HG02623 (cell line): ENCODE measurements around the gene TRIM32.
"Not testable (repeated sequence)": the region's sequence is repeated elsewhere in the genome, so short reads cannot be mapped to it uniquely, and the experiment has no call there.

Source experiments
- ATAC-seq: cut with Tn5 transposase; IDR thresholded peaks from one replicate; pipeline ENCODE4 v1.9.1; 2021; ENCODE audit warnings: moderate library complexity; ENCODE audit not compliant: unreplicated experiment

TRIM32 gene

DNA sequence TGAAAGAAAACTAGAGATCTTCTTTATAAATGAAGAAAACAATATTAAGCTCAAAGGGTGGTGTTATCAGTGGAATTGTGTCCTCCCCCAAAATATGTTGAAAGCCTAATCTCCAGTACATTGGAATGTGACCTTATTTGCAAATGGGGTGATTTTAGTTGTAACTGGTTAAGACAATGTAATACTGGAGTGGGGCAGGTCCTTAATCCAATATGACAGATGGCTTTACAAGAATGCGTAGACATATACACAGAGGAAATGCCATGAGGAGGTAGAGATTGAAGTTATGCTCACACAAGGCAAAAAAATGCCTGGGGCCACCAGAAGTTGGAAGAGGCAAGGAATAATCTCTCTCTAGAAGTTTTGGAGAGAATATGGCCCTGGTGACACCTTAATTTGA lies 13.7 kb upstream of the TRIM32 start:
- no peak for ATAC-seq

DNA sequence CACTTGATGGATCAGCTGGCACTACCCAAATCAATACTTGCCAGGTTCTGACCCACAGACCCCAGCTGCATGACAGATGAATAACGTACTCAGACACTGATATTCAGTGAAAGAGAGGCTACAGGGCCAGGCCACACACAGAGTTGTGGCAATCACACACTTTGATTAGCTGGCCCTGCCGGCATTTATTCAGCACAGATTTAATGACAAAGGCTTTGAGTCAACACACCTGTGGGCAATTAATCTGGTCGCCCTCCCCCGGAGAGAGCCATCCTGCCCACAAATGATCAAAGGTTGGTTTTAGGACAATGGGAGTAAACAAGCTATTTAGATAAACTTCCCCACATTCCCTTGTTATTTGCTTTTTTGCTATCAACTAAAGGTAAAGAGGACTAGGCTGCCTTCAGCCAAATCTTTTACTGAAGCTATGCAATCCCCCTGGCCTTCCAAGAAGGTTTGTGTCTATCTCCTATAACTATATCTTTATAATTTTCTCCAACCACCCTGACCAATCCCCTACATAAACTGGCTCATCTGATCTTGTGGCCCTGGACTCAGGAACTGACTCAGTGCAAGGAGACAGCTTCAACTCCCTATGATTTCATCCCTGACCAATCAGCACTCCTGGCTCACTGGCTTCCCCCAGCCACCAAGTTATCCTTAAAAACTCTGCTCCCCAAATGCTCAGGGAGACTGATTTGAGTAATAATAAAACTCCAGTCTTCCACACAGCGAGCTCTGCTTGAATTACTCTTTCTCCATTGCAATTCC lies 12.7 kb upstream of the TRIM32 start:
- ATAC-seq, result no peak

DNA sequence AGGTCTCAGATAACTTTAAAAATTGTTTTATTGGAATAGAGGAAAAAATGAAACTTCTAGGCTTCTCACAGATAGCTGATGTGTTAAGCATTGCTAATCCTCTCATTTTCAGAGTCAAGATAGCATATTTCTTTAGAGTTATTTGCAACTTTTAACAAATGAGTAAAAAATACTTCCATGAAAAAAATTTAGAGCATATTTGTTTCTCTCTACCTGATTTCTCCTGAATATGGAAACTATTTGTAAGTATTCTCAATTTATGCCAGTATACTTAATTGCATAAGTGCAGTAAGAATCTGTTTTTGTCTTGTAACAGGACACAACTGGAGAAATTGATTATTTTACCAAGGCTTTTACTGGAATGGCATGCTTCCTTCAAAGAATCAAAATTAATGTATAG lies 3.6 kb upstream of the TRIM32 start:
- no peak for ATAC-seq

DNA sequence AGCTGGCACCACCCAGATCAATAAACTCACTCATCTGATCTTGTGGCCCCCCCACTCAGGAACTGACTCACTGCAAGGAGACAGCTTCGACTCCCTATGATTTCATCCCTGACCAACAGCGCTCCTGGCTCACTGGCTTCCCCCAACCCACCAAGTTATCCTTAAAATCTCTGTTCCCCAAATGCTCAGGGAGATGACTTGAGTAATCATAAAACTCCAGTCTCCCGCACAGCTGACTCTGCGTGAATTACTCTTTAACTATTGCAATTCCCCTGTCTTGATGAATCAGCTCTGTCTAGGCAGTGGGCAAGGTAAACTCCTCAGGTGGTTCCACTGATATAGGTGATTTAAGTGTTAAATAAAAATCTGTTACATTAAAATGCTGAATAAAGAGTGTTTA lies 1.9 kb upstream of the TRIM32 start:
- ATAC-seq, result no peak

DNA sequence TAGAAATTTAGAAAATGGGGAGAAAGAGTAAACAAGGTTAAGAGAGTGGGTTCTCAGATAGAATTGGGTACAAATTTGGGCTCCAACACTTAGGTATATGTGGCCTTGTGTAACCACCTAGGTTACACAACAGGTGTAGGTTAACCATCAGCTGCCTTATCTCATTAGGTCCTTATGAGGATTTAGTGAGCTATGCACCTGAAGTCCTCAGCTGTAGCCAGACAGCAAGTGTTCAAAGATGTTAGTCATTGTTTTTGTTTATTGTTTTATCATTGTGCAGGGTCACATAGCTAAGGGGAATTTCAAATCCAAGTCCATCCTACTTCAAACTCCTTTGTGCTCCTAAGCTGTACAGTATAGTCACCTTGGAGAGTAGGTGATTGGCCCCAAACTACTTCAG lies 970 bp upstream of the TRIM32 start:
- ATAC-seq, result no peak

DNA sequence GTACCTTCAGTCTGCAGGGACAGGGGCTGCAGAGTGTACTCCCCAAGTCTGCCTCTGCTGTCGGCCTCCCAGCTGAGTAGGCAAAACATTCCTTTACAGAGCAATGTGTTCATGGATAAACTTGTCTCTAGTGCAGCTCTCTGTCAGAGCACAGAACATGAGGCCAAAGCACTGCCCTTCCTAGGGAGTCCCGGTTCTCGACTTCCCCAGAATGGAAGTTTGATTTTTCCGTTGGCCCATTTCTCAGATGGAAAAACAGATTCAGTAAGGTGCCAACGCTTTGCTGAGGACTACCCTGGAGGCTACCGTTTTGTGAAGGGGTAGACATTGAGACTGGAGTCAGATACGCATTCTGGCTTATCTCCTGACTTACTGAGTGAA lies 422 bp upstream of the TRIM32 start:
- peak; percentile 30 for ATAC-seq

DNA sequence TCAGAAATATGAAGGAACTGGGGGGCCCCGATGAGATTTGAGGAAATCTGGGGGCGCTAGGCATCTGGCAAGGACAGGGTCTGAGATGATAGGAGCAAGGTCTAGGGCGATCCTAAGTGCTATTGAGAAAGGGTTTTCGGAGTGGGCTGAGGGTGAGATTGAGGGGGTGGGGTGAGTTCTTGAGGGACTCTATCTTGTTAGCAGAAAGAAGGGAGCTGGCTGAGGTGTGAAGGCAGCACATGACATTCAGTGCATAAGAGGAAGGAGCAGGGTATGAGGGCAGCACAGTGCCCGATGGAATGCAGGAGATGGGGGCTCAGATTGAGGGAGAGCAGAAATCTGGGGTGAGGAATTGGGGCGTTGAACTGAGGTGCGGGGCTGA lies 640 bp downstream of the TRIM32 start:
- ATAC-seq, result no peak

DNA sequence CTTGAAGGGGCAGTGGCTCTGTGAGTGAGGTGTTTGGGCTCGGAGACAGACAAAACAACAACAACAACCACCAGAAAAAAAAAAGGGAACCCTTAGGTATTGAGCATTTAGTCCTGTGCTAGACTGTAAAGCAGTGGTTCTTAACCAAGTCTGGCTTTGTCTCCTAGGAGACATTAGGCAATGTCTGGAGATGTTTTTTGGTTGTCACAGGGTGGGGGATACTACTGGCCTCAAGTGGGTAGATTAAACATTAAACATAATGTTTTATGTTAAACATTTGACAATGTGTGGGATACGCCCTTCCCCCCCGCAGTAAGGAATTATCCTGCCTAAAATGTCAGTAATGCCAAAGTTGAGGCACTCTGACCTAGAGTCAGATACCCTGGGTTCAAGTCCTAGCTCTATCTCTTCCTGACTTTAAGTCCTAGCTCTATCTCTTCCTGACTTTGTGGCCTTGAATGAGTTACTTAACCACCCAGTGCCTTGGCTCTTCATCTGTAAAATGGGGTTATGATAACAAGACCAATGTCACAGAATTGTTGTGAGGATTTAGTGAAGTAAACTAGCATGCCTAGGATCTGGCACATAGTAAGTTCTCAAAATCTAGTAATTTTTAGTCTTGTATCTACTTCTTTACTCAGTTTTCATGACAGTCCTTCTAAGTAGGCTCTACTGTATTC lies 1.8 kb downstream of the TRIM32 start:
- ATAC-seq, result no peak

DNA sequence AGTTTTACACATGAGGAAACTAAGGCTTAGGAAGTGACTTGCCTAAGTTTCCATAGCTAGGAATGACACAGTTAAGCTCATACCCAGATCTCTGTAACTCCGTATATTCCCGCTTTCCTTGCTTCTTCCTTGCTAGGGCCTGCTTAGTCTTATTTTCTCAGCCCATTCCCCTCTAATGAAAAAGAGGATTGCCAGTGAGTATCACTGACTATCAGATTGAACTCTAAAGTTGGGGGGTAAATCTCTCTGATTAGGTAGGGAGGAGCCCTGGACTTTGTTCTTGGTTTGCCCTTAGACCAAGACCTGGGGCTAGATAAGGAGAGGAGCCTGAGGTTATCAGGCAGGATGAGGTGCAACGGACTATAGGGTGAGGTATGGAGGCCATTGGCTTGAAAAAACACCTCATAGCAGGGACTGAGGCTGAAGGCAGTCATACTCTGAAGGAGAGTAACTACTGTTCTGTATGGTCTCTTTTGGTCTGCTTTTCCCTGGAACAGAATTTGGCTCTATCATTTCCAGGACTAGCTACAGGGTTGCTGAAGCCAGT lies 2.5 kb downstream of the TRIM32 start:
- ATAC-seq, result no peak

DNA sequence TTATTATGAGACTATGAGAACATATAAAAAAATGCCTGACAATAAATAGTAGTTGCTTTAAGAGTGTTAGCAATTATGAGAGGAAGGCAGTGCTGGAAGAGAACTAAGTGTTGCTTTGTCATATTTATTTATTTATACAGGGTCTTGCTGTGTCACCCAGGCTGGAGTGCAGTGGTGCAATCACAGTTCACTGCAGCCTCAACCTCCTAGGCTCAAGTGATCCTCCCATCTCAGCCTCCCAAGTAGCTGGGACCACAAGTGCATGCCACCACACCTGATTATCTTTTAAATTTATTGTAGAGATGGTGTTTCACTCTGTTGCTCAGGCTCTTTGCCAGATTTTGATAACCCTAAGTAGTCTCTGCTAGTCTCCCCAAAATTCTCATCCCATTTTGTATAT lies 3.7 kb downstream of the TRIM32 start:
- not testable (repeated sequence) for ATAC-seq

DNA sequence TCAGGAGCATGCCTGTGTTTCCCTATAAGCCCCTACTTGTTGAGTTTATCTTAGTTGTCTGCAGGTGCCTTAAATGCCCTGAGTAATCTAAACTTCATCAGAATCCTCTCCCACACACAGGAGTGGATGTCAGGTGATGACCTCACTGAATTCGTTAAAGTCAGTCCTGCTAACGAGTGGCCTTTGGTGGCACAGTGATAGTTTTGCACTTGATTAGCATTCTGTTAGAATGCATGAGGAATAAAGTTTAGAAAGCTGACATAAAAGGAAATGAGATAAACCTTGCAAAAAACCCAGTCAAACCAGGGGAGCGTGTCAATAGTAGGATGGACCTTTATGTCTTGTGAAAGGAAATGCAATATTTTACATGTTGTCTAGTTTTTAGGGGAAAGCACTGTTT lies 4.5 kb downstream of the TRIM32 start:
- no peak for ATAC-seq

DNA sequence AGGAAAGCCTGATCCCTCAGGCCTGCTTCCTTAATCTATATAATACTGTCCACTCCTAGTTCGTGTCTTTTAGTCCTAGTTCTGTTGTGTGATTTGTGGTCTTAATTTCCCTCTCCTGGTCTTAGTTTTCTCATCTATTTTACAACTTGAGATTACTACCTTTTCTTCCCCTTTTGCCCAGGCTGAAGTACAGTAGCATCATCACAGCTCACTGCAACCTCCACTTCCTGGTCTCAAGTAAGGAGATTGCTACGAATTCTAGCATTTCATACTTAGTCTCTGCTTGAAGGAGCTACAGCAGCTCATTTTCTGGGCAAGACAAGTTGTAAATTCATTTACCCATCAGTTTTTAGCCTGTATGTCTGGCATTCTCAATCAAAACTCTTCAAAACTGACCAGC lies 5.5 kb downstream of the TRIM32 start:
- no peak for ATAC-seq

DNA sequence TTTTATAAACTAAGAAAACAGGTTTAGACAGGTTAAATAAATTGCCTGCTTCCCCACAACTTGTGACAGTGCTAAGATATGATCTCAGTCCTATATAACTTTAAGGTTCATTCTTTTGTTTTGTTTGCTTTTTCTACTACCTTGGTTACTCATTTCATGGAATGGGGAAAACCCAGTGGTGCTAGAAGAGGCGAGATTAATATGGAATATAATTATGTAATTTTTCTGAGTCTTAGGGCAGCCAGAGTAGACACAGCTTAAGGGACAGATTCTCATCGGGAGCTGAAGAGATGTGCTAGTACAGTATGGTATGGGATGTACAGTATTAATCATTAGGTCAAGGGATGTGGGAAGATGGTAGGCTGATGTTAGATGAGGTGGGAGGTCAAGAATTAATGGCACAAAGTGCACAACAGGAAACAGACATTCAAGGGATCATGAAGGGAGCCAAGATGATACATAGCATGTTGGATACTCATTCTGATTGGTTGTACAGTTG lies 6.2 kb downstream of the TRIM32 start:
- ATAC-seq, result no peak

DNA sequence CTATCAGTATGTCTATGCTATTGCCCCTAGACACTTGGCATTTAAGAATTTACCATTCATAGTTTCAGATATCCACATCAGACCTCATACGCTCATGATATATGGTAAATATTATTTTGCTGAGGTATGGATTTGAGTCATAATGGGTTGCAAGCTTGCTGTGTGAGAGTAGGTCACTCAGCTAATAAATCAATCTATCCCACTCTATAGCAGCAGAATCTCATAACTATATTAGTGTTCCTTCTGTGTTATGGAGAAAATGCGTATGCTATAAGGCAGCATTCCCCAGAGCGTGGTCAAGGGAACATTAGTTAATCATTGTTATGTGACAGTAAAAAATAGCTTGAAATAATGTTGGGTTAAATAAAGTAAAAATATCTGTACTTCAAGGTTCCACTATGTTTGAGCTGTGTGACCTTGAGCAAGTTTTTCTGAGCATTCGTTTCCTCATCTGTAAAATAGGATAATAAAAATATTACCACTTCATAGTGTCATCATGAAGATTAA lies 7.7 kb downstream of the TRIM32 start:
- ATAC-seq, result no peak

DNA sequence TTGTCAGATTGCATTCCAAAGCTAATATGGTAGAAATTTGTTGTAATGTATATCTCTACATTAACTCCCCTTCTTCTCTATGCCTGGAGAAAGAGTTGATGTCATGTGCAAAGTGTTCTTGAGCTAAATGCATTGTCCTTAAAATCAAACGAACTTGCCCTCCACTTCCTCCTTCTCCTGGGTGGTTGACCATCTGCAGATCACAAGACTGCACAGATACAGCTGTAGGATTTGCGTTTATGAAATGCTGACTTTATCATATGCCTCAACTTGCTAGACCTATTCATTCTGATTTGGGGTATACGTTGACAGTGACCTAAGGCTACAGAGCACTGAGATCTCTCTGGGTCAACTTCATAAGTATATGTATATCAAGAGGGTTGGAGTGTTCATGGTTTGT lies 8.3 kb downstream of the TRIM32 start:
- no peak for ATAC-seq

DNA sequence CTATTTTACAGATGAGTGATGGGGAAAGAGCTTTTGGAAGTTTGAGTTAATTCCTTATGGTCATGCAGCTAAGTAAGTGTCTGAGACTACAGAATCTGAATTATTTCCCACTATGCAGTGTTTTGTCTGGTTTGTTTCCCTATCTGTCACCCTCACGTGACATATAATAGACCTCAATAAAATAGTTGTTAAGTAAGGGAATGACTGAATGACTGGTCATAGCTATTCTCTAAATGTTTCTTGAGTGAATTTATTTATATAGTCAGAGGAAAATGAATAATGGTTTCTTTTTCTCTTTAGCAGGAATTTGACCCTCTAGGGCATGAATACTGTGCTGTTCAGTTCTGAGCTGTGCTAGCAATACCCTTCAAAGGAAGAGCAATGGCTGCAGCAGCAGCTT lies 10.3 kb downstream of the TRIM32 start:
- ATAC-seq, result no peak

DNA sequence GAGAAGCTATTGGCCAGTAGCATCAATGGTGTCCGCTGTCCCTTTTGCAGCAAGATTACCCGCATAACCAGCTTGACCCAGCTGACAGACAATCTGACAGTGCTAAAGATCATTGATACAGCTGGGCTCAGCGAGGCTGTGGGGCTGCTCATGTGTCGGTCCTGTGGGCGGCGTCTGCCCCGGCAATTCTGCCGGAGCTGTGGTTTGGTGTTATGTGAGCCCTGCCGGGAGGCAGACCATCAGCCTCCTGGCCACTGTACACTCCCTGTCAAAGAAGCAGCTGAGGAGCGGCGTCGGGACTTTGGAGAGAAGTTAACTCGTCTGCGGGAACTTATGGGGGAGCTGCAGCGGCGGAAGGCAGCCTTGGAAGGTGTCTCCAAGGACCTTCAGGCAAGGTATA lies 10.8 kb downstream of the TRIM32 start:
- no peak for ATAC-seq

DNA sequence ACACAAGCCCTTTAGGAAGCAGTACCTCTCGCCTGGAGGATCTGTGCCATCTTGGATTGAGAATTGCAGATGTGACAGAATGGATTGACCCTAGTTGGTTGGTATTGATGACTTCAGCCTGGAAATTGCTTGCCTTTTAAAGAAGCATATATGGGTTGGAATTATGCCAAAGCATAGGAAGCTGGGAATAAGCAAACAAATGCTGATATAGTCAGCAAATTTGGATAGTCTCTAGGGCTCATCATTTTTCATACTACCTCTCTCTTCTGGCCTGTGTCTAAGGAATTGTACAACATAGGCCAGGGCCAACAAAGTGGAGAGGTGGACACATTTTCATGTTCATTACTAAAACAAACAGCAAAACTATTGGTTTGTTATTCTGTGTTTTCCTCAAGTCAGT lies 13.2 kb downstream of the TRIM32 start:
- no peak for ATAC-seq

DNA sequence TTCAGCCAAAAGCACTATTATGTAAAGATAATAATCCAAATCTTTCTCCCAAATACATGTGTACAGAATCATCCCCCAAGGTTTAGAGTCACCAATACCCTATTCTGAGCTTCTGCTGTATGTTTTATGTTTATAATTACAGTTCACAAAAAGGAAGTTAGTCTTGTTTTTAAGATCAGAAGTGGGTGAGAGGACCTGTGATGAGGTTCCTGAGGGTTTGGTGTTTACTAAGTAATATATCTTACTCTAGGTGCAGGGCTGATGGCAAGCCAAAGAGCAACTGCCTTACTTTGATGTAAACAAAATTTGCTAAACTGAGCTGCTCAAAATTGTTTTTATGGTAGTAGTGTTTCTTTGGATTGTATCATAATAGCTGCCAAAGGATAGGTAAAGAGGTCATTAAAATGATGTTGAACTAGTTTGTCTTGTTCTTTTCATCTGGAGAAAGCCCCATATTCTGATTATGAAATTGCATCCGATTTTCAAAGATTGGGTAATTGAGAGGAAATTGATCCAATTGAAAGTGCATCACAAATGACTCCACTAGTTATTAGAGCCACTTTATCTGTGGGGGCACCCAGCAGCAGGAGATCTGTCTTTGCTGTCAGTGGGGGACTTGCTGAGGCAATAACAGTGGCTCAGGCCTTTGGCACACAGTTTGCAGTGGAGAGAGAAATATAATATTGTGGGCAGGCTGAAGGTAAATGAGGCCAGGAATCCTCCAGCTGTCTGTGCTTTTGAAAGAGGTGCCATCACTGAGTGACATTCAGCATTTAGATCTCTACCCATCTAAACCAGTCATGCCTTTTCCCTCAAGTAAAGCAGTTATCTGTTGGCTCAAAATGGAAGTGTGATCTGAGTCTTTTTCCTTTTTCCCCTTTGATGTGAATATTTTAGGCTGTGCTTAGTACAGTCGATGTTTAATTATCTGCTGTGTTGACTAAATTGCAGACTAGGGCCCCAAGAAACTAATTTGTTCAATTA lies 14.1 kb downstream of the TRIM32 start:
- ATAC-seq, result no peak

DNA sequence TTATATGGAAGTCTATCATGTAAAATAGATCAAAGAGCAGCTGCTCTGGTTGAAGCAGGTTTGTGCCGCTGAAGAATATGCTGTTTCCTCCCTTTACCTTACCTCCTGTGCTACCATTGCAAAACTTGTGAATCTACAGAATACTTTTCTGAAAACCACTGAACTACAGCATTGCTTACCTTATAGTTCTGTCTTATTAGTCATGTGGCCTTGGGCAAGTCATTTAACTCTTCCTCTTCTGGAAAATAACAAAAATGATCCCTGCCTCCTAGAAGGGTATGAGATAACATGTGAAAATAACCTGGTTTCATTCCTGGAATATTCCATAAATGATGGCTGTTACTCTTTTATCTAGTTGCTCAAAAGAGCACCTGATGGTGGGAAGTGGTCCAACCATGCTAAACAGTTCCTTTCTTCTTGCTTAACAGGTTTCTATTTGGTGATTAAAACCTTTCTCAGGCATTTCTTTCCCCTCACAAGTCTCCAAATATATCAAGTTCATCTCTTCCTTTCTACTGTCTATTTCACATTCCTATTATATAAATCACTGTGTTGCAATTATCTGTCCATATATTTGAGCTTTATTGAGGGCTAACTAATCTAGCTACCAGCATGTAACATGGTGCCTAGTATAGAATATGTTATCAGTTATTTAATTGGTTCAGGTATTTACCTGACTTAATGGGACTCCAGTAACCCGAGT lies 15.0 kb downstream of the TRIM32 start:
- no peak for ATAC-seq
